OCI-LY1 (cell line): ENCODE results near the gene DYNLRB1.

ENCODE experiments used
- H2AFZ ChIP-seq: fragments of 200-600 bp; sonication (generic), shearing (Covaris generic); 2 replicates; pipeline ENCODE4 v1.6.0; 2014; ENCODE audit warnings: antibody characterized with exemption, mild to moderate bottlenecking, low read length
- H3F3A ChIP-seq: fragments of 200-600 bp; sonication (generic), shearing (Covaris generic); 2 replicates; pipeline ENCODE4 v1.6.0; 2014; ENCODE audit warnings: mild to moderate bottlenecking, antibody characterized with exemption, low read length, moderate library complexity; ENCODE audit not compliant: insufficient read depth
- H3K27ac ChIP-seq: fragments of 200-600 bp; sonication (generic); 2 replicates; pipeline ENCODE4 v1.5.1; 2014; ENCODE audit warnings: low read length, mixed run types, mild to moderate bottlenecking, low read depth; ENCODE audit not compliant: poor library complexity, severe bottlenecking
- H3K27me3 ChIP-seq: fragments of 200-600 bp; sonication (generic); 2 replicates; pipeline ENCODE4 v1.6.0; 2014; ENCODE audit warnings: antibody characterized with exemption, mild to moderate bottlenecking, low read length, moderate library complexity; ENCODE audit not compliant: insufficient read depth
- H3K36me3 ChIP-seq: fragments of 200-600 bp; sonication (generic); 2 replicates; pipeline ENCODE4 v1.6.1; 2014; ENCODE audit warnings: mild to moderate bottlenecking, antibody characterized with exemption, low read length, moderate library complexity, mixed read lengths; ENCODE audit not compliant: insufficient read depth
- H3K4me1 ChIP-seq: fragments of 200-600 bp; sonication (generic); 2 replicates; pipeline ENCODE4 v1.5.1; 2014; ENCODE audit warnings: mild to moderate bottlenecking, low read length, moderate library complexity; ENCODE audit not compliant: insufficient read depth, severe bottlenecking
- H3K4me2 ChIP-seq: fragments of 200-600 bp; sonication (generic), shearing (Covaris generic); 2 replicates; pipeline ENCODE4 v1.6.1; 2014; ENCODE audit warnings: low read length
- H3K4me3 ChIP-seq: fragments of 200-600 bp; sonication (generic); 2 replicates; pipeline ENCODE4 v1.5.1; 2014; ENCODE audit warnings: low read length, low read depth, mild to moderate bottlenecking, mixed read lengths; ENCODE audit not compliant: poor library complexity, severe bottlenecking
- H3K79me2 ChIP-seq: fragments of 200-600 bp; shearing (Covaris generic); 2 replicates; pipeline ENCODE4 v1.6.1; 2016; ENCODE audit warnings: mixed run types, low read length, mixed read lengths; ENCODE audit not compliant: insufficient read depth
- H3K9ac ChIP-seq: fragments of 200-600 bp; sonication (generic), shearing (Covaris generic); 2 replicates; pipeline ENCODE4 v1.6.1; 2014; ENCODE audit warnings: mild to moderate bottlenecking, low read length, mixed read lengths
- H3K9me2 ChIP-seq: fragments of 200-600 bp; sonication (generic), shearing (Covaris generic); 2 replicates; pipeline ENCODE4 v1.6.1; 2014; ENCODE audit warnings: low read depth, mild to moderate bottlenecking, low read length, mixed read lengths
- H3K9me3 ChIP-seq: fragments of 200-600 bp; shearing (Covaris generic); 2 replicates; pipeline ENCODE4 v1.6.1; 2014; ENCODE audit warnings: low read length, mixed read lengths
- H4K20me1 ChIP-seq: fragments of 200-600 bp; sonication (generic), shearing (Covaris generic); 2 replicates; pipeline ENCODE4 v1.6.0; 2016; ENCODE audit warnings: mild to moderate bottlenecking, low read length; ENCODE audit not compliant: insufficient read depth
- EZH2 ChIP-seq: fragments of 200-600 bp; sonication (generic), shearing (Covaris generic); IDR thresholded peaks from 2 replicates; pipeline ENCODE4 v1.8.0; 2017; ENCODE audit warnings: borderline replicate concordance, mixed run types, mild to moderate bottlenecking, antibody characterized with exemption, low read length, moderate library complexity, mixed read lengths
- TF ChIP-seq, protein P1 (sequence below): fragments of 200-600 bp; sonication (generic), shearing (Covaris generic); IDR thresholded peaks from 2 replicates; pipeline ENCODE4 v1.5.1; 2017; ENCODE audit warnings: mild to moderate bottlenecking, antibody characterized with exemption, low read length, moderate library complexity, mixed read lengths

The DYNLRB1 gene

DNA sequence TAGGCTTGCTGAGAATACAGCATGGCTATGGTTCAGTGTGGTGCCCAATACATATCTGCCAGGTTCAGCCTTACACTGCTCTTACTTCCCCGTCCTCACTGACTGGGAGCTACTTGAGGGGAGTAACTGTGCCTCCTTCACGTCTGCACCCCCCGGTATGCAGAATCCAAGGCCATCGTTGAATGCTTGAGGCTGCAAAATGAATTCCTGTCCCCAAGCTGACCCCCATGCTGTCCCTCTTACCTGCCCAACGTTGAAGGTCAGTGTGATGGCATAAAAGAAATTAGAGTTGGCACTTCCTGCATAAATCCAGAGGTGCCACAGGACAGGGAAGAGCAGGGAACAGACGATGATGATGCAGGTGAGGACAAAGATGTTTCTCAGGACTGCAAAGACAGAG lies 58.6 kb downstream of the DYNLRB1 start:
- Histone ChIP-seq H3K9me2 (no peaks in the 10 kb centered on the region), H3K4me2 (no peak overlapping the region), H3K27me3 (no peaks in the 10 kb centered on the region), H3K4me1 (peaks cover 8% of the 10 kb centered on the region), H2AFZ (no peak overlapping the region), H3K36me3 (no peaks in the 10 kb centered on the region), H3K27ac (no peak overlapping the region), H4K20me1 (no peaks in the 10 kb centered on the region), H3K79me2 (no peaks in the 10 kb centered on the region), H3K9ac (no peak overlapping the region), H3F3A (no peaks in the 10 kb centered on the region), H3K4me3 (no peak overlapping the region), H3K9me3 (no peaks in the 10 kb centered on the region)
- TF ChIP-seq, protein P1, sequence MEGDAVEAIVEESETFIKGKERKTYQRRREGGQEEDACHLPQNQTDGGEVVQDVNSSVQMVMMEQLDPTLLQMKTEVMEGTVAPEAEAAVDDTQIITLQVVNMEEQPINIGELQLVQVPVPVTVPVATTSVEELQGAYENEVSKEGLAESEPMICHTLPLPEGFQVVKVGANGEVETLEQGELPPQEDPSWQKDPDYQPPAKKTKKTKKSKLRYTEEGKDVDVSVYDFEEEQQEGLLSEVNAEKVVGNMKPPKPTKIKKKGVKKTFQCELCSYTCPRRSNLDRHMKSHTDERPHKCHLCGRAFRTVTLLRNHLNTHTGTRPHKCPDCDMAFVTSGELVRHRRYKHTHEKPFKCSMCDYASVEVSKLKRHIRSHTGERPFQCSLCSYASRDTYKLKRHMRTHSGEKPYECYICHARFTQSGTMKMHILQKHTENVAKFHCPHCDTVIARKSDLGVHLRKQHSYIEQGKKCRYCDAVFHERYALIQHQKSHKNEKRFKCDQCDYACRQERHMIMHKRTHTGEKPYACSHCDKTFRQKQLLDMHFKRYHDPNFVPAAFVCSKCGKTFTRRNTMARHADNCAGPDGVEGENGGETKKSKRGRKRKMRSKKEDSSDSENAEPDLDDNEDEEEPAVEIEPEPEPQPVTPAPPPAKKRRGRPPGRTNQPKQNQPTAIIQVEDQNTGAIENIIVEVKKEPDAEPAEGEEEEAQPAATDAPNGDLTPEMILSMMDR, result no peak
- no peak for TF ChIP-seq EZH2

- no peak overlapping the region for H2AFZ ChIP-seq
- no peaks in the 10 kb centered on the region for H3K9me2 ChIP-seq
- no peak for TF ChIP-seq EZH2
- H3K9me3 ChIP-seq, result no peaks in the 10 kb centered on the region
- H4K20me1 ChIP-seq, result no peaks in the 10 kb centered on the region
- no peaks in the 10 kb centered on the region for H3F3A ChIP-seq
- no peak overlapping the region for H3K4me3 ChIP-seq
- no peaks in the 10 kb centered on the region for H3K36me3 ChIP-seq
- no peaks in the 10 kb centered on the region for H3K27me3 ChIP-seq
- no peaks in the 10 kb centered on the region for H3K79me2 ChIP-seq
- H3K4me1 ChIP-seq, result peaks cover 12% of the 10 kb centered on the region
- no peak overlapping the region for H3K9ac ChIP-seq
- no peak overlapping the region for H3K27ac ChIP-seq
- H3K4me2 ChIP-seq, result no peak overlapping the region
Observed at GRCh38 chr20:34575271-34575670, 59.0 kb downstream of the DYNLRB1 start.

DNA sequence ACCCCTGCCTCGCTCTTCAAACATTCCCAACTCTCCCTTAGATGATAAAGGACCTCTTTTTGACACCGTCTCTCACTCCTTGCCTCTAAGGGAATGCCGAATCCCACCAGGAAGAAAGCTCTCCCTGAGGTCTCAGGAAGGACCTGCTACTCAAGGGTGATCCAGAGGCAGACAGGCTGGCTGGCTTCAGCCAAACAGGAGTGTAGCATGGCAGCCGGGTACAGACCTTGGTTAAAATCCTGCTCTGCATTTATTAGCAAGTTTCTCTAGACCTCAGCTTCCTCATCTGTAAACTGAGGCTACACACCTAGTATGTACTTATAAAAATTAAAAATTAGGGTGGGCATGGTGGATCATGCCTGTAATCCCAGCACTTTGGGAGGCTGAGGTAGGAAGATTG lies 59.5 kb downstream of the DYNLRB1 start:
- no peaks in the 10 kb centered on the region for H3F3A ChIP-seq
- no peak overlapping the region for H3K27ac ChIP-seq
- H3K9me3 ChIP-seq, result no peaks in the 10 kb centered on the region

DNA sequence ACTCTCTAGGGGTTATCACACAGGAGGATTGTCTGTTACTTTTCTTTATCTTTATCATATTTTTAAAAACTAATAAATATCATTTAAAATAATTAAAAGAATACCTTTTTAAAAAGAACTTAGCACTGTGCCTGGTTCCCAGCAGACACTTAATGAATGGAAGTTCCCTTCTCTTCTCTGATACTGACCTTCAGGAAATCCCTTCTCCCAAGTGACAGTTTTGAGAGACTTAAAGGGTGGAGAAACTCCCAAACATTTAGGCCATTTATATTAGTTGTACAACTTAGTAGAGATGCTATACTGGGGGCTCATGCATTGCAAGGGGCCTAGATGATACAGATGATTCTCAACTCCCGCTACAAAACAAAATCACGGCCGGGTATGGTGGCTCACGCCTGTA lies 60.8 kb downstream of the DYNLRB1 start:
- Histone ChIP-seq H3K9ac (no peak overlapping the region), H4K20me1 (no peaks in the 10 kb centered on the region), H3K9me3 (no peaks in the 10 kb centered on the region), H3K9me2 (no peaks in the 10 kb centered on the region), H3K4me1 (peaks cover 9% of the 10 kb centered on the region), H3K4me2 (no peak overlapping the region), H3K79me2 (no peaks in the 10 kb centered on the region), H3F3A (no peaks in the 10 kb centered on the region), H3K36me3 (peaks cover 11% of the 10 kb centered on the region), H2AFZ (no peak overlapping the region), H3K4me3 (no peak overlapping the region), H3K27me3 (no peaks in the 10 kb centered on the region), H3K27ac (no peak overlapping the region)
- no peak for TF ChIP-seq EZH2
- TF ChIP-seq, protein P1, result no peak

More for the DNA sequence above, 59.5 kb downstream of the DYNLRB1 start:
- Histone ChIP-seq H3K4me2 (no peak overlapping the region), H2AFZ (no peak overlapping the region), H3K27me3 (no peaks in the 10 kb centered on the region), H3K79me2 (no peaks in the 10 kb centered on the region), H3K9me2 (no peaks in the 10 kb centered on the region), H3K4me3 (no peak overlapping the region), H3K9ac (no peak overlapping the region), H4K20me1 (no peaks in the 10 kb centered on the region), H3K36me3 (peaks cover 4% of the 10 kb centered on the region), H3K4me1 (peaks cover 14% of the 10 kb centered on the region)
- no peak for TF ChIP-seq EZH2
- TF ChIP-seq, protein P1, result no peak
